GM21390 (cell line): ENCODE results near the gene NOTCH1.

Experiments used
- ATAC-seq: cut with Tn5 transposase; IDR thresholded peaks from one replicate; pipeline ENCODE4 v1.9.1; 2021; ENCODE audit not compliant: unreplicated experiment

NOTCH1 gene

GRCh38 chr9:136546697-136547501 is 1.1 kb upstream of the NOTCH1 start:
- peak; percentile 4 for ATAC-seq

GRCh38 chr9:136545692-136545964 is 220 bp downstream of the NOTCH1 start:
- ATAC-seq = no peak

GRCh38 chr9:136544964-136545691 is 720 bp downstream of the NOTCH1 start:
- ATAC-seq = peak; percentile 20

DNA sequence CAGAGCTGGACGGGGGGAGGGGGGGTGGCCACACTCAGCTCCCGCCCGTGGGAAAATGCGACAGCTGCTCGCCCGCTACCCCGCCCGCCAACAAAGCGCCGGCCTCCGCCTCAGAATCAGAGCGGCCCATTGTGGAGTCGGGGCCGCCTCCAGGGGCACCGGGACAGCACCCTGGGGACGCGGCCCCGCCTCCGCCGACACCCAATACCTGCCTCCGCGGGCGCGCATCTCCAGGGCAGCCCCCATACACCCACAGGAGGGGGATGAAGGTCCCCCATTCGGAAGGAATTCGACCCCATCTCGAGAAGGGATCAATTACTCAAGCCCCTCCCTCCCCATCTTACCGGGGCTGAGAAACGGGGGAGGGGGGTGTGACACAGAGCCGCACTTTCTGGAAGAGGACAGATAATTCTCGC is 1.3 kb downstream of the NOTCH1 start:
- no peak for ATAC-seq

- ATAC-seq = no peak
These were observed 1.9 kb downstream of the NOTCH1 start for GRCh38 chr9:136543830-136544547.

DNA sequence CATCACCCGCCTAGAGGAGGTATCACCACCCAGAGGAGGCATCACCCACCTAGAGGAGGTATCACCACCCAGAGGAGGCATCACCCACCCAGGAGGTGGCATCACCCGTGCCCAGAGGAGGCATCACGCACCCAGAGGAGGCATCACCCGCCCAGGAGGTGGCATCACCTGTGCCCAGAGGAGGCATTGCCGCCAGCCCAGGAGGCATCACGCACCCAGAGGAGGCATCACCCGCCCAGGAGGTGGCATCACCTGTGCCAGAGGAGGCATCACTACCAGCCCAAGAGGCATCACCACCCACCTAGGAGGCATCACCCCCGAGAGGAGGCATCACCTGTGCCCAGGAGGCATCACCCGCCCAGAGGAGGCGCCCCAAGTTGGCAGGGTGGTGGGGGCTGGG is 2.6 kb downstream of the NOTCH1 start:
- ATAC-seq = no peak

- no peak for ATAC-seq
These were observed 3.4 kb downstream of the NOTCH1 start for GRCh38 chr9:136542241-136543040.

GRCh38 chr9:136541709-136542108 is 4.1 kb downstream of the NOTCH1 start:
- no peak for ATAC-seq

DNA sequence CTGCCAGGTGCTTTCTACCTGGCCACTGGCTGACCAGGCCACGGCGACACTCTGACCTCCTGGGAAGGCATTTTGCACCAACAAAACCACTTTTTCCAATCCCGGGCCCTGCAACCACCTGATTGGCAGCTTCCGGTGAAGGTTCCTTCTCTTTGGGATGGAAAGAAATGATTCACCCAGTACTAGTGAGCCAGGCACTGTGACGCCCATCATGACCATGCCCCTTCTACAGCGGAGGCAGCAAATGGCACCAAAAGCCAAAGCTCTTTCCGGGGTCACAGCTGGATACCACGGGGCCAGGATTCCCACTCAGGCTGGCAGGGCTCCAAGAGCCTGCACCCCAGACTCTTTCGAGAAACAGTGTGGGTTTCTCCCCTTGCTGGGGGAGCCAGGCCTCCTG is 4.7 kb downstream of the NOTCH1 start:
- no peak for ATAC-seq

- ATAC-seq = peak; percentile 66
These were observed 6.1 kb downstream of the NOTCH1 start for GRCh38 chr9:136539427-136540421.

DNA sequence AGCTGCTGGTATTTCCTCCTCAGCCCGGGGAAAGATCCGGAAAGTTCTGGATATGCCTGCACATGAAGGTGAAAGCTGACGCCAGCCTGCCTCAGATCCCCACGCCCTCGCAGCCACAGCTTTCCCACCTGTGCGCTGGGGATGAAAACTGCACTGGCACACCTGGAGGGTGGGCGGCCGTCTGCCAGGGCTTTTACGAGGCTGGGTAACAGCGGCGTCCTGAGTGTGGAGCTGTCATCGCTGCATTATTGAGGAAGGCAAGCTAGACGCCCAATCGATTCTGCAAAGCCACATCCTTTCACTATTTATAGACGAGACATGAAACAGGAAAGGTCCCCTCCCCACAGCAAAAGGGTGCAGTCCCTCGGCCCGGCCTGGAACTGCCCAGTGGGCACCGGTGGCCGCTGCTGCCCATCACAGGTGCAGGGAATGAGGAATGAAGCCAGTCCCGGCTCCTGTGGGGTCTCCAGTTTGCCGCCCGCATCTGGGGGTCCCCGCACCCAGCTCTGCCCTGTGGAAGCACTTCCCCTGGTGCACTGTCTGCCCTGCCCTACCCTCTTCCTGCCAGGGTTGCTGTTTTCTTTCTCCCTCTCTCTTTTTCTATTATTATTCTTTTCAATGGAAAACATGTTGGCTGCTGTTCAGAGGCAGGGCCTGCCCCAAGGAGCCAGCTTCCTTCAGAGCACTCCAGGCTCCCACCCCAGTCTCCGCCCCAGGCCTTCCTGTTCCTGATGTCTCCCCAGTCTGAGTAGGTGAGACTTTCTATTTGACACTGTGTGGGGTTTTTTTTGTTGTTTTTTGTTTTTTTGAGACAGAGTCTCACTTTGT is 7.0 kb downstream of the NOTCH1 start:
- no peak for ATAC-seq

DNA sequence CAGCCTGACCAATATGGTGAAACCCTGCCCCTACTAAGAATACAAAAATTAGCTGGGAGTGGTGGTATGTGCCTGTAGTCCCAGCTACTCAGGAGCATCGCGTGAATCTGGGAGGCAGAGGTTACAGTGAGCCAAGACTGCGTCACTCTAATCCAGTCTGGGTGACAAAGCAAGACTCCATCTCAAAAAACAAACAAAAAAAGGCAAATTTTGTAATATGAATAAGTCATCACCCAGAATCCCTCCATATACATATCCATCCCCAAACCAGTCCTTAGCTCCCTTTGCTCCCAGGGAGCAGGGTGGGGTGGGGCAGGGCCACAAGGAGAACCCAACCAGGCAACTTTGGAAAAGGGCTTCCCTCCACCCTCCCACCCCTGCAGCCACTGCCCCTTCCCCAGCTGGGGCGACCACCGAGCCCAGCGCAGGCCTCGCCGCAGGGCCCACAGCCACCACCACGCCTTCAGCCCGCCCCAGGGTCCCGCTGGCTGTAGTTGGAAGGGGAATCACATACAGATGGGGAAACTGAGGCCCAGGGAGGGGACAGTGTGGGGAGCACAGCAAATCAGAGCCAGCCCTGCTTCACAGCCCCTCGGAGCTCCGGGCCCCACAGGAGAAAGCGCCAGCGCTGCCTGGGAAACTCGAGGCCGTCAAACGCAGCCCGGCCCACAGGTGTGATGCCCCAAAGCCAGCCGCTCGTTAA is 7.8 kb downstream of the NOTCH1 start:
- no peak for ATAC-seq

DNA sequence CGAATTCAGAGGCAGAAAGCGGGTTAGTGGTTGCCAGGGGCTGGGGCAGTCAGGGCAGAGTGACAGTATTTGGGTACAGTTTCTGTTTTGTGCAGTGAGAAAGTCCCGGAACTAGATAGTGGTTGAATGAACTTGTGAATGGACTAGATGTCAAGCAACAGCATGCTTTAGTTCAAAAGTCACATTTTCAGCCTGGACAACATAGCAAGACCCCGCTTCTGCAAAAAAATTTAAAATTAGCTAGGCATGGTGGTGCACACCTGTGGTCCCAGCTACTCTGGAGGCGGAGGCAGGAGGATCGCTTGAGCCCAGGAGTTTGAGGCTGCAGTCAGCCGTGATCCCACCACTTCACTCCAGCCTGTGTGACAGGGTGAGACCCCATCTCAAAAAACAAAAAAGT is 8.4 kb downstream of the NOTCH1 start:
- no peak for ATAC-seq

GRCh38 chr9:136536721-136537241 is 9.1 kb downstream of the NOTCH1 start:
- no peak for ATAC-seq

- no peak for ATAC-seq
These were observed 9.7 kb downstream of the NOTCH1 start for GRCh38 chr9:136536051-136536720.

DNA sequence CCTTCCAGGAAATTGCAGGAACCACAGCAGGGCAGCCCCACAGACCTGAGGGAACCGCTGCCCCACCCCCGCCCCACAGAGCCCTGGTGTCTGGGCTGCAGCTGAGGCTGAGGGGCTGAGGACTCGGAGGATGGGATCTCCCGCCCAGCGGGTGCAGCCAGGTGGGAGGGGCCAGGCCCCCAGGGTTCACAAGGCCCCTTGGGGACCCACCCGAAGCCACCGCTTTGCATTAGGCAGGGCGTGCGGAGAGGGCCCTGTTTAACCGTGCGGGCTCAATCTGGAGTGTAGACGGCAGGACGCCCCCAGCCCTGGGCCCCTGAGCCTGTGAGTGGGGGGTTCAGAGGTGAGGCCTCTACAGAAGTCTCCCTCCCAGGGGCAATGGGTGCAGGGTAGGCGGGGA is 10.8 kb downstream of the NOTCH1 start:
- ATAC-seq = no peak

GRCh38 chr9:136534366-136534765 is 11.5 kb downstream of the NOTCH1 start:
- ATAC-seq = no peak

DNA sequence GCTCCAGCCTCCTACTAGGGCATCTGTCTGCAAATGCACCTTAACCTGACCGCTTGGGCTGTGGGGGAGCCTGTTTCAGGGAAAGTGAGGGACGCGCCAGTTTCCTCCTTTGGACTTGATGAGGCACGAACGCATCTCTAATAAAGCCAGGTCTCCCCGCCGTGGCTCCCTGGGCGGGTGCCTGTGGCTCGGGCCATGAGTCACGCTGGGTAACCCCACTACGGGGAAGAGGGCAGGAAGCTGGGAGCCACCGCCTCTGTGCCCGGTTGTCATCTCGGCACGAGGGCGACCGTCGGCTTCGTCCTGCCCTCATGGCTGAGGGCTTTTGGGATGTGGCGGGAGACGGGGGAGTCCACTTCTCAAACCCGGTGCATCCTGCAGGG is 12.1 kb downstream of the NOTCH1 start:
- ATAC-seq = no peak
